GM12875 (cell line): ENCODE measurements around the gene NMRAL1.
A peak's percentile ranks its signal among the peaks of the same experiment; 100 is the strongest.

Experiments
- H3K4me3 ChIP-seq: one replicate; pipeline ENCODE4 v1.5.1; 2011; ENCODE audit warnings: low read depth, low read length, control low read depth
- TF ChIP-seq, protein P1 (sequence below): IDR thresholded peaks from 2 replicates; pipeline ENCODE4 v1.5.1; 2011; ENCODE audit warnings: low read depth, mild to moderate bottlenecking, control low read depth, inconsistent platforms, low read length, moderate library complexity, borderline replicate concordance; ENCODE audit not compliant: insufficient read depth

The NMRAL1 gene

DNA sequence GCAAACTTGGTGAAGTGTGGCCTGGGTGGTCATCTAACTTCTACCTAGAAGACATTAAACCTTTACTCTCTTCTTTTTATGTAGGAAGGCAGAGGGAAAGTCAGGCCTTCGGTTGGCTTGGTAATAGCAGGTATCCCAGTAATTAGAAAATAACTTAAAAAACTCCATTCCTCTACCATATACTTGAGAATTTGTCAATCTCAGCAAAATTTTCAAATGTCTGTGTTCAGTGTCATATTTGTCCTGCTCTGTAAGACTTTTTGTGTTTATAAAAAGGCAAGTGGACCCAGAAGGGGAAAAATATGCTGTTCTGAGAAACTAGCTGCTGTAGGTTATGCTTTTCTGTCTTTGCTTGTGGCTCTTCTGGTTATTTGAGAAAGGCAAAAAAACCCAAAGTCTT, 7.5 kb upstream of the NMRAL1 start:
- no peak overlapping the region for H3K4me3 ChIP-seq
- TF ChIP-seq, protein P1, sequence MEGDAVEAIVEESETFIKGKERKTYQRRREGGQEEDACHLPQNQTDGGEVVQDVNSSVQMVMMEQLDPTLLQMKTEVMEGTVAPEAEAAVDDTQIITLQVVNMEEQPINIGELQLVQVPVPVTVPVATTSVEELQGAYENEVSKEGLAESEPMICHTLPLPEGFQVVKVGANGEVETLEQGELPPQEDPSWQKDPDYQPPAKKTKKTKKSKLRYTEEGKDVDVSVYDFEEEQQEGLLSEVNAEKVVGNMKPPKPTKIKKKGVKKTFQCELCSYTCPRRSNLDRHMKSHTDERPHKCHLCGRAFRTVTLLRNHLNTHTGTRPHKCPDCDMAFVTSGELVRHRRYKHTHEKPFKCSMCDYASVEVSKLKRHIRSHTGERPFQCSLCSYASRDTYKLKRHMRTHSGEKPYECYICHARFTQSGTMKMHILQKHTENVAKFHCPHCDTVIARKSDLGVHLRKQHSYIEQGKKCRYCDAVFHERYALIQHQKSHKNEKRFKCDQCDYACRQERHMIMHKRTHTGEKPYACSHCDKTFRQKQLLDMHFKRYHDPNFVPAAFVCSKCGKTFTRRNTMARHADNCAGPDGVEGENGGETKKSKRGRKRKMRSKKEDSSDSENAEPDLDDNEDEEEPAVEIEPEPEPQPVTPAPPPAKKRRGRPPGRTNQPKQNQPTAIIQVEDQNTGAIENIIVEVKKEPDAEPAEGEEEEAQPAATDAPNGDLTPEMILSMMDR, result no peak

DNA sequence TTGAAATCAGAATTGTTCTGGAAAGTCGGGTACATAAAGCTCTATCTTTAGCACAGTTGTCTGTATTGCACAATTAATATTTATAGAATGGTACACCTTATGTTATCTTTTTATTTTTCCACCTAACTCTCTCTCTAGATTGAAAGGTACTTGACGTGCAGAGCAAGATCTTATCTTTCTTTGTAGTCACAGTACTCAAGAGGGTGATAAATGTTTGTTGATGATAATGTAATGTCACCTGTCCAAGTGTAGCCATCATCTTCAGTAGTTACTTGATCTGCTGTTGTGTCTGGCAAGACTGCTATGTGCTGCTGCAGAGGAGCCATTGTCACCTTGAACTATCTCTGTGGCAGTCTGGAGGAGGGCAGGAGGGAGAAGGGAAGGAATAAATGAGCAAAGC, 7.1 kb upstream of the NMRAL1 start:
- TF ChIP-seq, protein P1, result no peak
- no peak overlapping the region for H3K4me3 ChIP-seq

DNA sequence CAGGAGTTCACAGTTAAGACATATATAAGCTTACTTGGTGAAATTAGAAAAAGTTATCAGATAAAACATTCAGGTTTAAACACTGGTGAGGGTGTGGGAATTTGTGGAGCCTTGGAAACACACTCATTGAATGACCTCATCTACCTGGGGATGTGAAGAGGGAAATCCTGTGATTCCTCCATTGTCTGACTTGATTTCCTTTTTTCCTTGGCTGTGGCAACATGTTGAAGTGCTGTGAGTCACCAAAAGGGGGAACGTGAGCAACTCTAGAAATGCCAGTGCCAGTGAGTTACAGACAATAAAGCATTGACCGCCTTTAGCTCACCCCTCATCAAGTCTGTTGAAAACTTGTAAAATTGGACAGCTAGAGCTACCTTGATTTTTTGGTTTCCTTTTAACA, 3.5 kb upstream of the NMRAL1 start:
- TF ChIP-seq, protein P1, result no peak
- H3K4me3 ChIP-seq, result no peak overlapping the region

DNA sequence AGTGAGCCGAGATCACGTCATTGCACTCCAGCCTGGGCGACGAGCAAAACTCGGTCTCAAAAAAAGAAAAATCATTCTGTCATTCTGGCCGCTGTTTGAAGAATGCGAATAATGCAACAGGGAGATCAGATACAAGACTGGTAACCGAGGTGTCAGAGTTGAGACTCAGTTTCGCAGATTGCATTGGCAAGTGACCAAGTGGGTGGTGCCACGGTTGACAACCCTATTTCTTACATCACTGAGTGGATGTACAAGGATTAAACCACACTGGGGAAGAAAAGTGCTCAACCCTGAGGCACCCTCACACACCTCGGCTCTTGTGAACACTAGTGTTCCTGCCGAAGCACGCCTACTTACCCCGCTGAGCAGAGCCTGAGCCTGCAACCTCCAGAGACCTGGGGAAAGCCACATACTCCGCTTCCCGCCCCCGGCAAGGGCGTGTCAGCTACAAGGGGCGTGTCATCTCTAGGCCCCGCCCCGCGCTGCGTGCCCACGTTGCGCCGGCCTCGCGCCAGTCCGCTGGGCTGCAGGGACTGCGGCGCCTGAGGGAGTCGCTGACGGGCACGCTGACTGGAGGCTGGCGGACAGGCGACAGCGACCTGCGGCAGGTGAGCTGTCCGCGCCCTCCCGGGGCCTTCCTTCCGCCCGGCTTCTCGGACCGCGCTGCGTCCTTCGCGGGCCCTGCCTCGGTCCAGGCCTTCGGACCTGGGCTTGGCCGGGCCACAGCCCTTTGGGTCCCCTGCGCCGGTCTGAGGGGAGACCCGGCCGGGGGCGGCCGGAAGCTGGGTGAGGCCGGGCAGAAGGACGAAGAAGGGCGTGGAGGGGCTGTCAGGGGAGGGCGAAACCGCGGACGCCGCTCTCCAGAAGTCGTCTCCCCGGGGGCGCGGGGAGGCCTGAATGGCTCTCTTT, 1.7 kb upstream of the NMRAL1 start, which contains the start of gene HMOX2:
Gene HMOX2 (plus strand): TSS at position 519 of the 909 bp plus-strand sequence. CDS start 29,127 bp downstream, outside the sequence.
- TF ChIP-seq, protein P1, result peak; percentile 57
- peak within 1 kb of the TSS; percentile 94 for H3K4me3 ChIP-seq

DNA sequence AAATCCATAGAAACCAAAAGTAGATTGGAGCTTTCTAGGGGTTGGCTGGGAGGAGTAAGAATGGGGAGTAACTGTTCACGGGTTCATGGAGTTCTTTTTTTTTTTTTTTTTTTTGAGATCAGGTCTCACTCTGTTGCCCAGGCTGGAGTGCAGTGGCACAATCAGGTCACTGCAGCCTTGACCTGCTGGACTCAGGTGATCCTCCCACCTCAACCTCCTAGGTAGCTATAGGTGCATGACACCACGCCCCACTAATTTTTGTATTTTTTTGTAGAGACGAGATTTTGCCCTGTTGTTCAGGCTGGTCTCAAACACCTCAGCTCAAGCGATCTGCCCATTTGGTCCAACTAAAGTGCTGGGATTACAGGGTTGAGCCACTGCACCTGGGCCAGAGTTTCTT, 1.5 kb downstream of the NMRAL1 start:
- no peak overlapping the region for H3K4me3 ChIP-seq
- TF ChIP-seq, protein P1, result no peak

DNA sequence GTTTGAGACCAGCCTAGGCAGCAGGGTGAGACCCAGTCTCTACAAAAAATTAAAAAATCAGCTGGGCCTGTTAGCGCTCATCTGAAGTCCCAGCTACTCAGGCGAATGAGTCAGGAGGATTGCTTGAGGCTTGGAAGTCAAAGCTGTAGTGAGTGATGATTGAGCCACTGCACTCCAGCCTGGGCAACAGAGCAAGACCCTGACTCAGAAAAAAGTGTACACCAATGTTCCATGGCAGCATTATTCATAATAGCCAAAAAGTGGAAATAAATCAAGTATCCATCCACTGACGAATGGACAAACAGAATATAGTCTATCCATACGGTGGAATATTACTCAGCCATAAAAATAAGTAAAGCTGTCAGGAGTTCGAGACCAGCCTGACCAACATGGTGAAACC, 2.6 kb downstream of the NMRAL1 start:
- no peak overlapping the region for H3K4me3 ChIP-seq
- TF ChIP-seq, protein P1, result no peak

DNA sequence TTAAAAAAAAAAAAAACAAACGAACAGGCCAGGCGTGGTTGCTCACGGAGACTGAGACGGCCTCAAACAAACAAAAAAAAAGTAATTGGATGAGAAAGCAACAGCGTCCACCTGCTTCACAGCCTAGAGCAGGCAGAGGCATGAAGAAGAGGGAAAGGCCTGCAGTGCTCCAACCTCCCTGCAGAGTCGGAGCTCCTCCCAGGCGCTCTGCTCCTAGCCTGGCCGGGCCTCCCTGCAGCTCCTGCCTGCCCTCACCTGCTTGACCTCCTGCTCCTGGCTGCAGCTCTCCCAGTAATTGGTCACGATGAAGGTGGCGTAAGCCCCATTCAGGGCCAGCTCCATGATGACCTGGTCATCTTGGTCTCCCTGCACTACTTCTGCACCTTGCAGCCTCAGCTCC, 5.5 kb downstream of the NMRAL1 start:
- no peak overlapping the region for H3K4me3 ChIP-seq
- TF ChIP-seq, protein P1, result no peak
